ENCODE measurements around the gene ARHGAP15. TPM values are rescaled to one million over a fixed set of nuclear protein-coding genes. Genes with fewer than 3 reads are reported as not detected.

The ARHGAP15 gene
- total and polyA plus RNA-seq, 7 experiments from 2014 or later: 164 to 311 (median 201) TPM

GRCh38 chr2:143692967-143693366 is 563.7 kb downstream of the ARHGAP15 start:
- H3K9me3 ChIP-seq (ENCODE audit: control insufficient read depth in 2 of 3, low read length in 3 of 3): no peaks in the 10 kb centered on the region
- no peak overlapping the region for H3K27ac Mint-ChIP-seq
- no peaks in the 10 kb centered on the region for H3K9me3 Mint-ChIP-seq
- intact Hi-C loops (cut with micrococcal nuclease): no loop called here
- no peaks in the 10 kb centered on the region for H3K4me1 ChIP-seq (ENCODE audit: control insufficient read depth in 2 of 2, insufficient read depth in 2 of 2, low read length in 2 of 2)
- H3K4me1 Mint-ChIP-seq: peaks cover 6 to 27% (median 18%) of the 10 kb centered on the region in 7 donors
- no peak overlapping the region for H3K4me3 ChIP-seq (ENCODE audit: low read length)
- ChIA-PET POLR2A (interaction anchor here (0.6 kb wide), 1 partner anchor 273 kb away, joined by 3 read pairs; no protein-coding TSS in a partner anchor), CTCF (no interaction called here)
- H3K27me3 ChIP-seq (ENCODE audit: control insufficient read depth in 2 of 2, insufficient read depth in 2 of 2, low read length in 2 of 2): no peaks in the 10 kb centered on the region
- no peaks in the 10 kb centered on the region for H3K27me3 Mint-ChIP-seq
- peaks cover 19 to 57% (median 43%) of the 10 kb centered on the region in 5 donors for H3K36me3 Mint-ChIP-seq
- no peak for DNase-seq
- H3K36me3 ChIP-seq (ENCODE audit: control insufficient read depth in 2 of 3, insufficient read depth in 3 of 3, low read length in 3 of 3): no peaks in the 10 kb centered on the region
- no peak for ATAC-seq
- no peak overlapping the region for H3K4me3 Mint-ChIP-seq
- no peak overlapping the region for H3K27ac ChIP-seq (ENCODE audit: low read depth, low read length)

- Mint-ChIP-seq H3K36me3 (peaks cover 14 to 59% (median 41%) of the 10 kb centered on the region in 5 donors), H3K9me3 (no peaks in the 10 kb centered on the region), H3K27me3 (no peaks in the 10 kb centered on the region), H3K4me1 (peaks cover 0 to 23% (median 9%) of the 10 kb centered on the region in 7 donors), H3K4me3 (no peak overlapping the region), H3K27ac (peak overlapping the region in 1 of 9 donors; percentile 10)
- POLR2A ChIA-PET: no interaction called here
- Histone ChIP-seq H3K27me3 (ENCODE audit: control insufficient read depth in 2 of 2, insufficient read depth in 2 of 2, low read length in 2 of 2) (no peaks in the 10 kb centered on the region), H3K9me3 (ENCODE audit: control insufficient read depth in 2 of 3, low read length in 3 of 3) (no peaks in the 10 kb centered on the region), H3K36me3 (ENCODE audit: control insufficient read depth in 2 of 3, insufficient read depth in 3 of 3, low read length in 3 of 3) (no peaks in the 10 kb centered on the region), H3K4me3 (ENCODE audit: low read length) (no peak overlapping the region), H3K27ac (ENCODE audit: low read depth, low read length) (no peak overlapping the region), H3K4me1 (ENCODE audit: control insufficient read depth in 2 of 2, insufficient read depth in 2 of 2, low read length in 2 of 2) (no peaks in the 10 kb centered on the region)
- intact Hi-C loops (cut with micrococcal nuclease): no loop called here
- no peak for DNase-seq
- CTCF ChIA-PET: no interaction called here
- no peak for ATAC-seq
These were observed 565.1 kb downstream of the ARHGAP15 start for GRCh38 chr2:143694335-143694734.

- Histone ChIP-seq H3K4me1 (ENCODE audit: control insufficient read depth in 2 of 2, insufficient read depth in 2 of 2, low read length in 2 of 2) (no peaks in the 10 kb centered on the region), H3K4me3 (ENCODE audit: low read length) (no peak overlapping the region), H3K36me3 (ENCODE audit: control insufficient read depth in 2 of 3, insufficient read depth in 3 of 3, low read length in 3 of 3) (peaks cover 0 to 5% (median 0%) of the 10 kb centered on the region in 3 experiments), H3K27ac (ENCODE audit: low read depth, low read length) (no peak overlapping the region), H3K27me3 (ENCODE audit: control insufficient read depth in 2 of 2, insufficient read depth in 2 of 2, low read length in 2 of 2) (no peaks in the 10 kb centered on the region), H3K9me3 (ENCODE audit: control insufficient read depth in 2 of 3, low read length in 3 of 3) (no peaks in the 10 kb centered on the region)
- intact Hi-C loops (cut with micrococcal nuclease): no loop called here
- H3K4me1 Mint-ChIP-seq: peaks cover 0 to 10% (median 8%) of the 10 kb centered on the region in 7 donors
- ChIA-PET CTCF (no interaction called here), POLR2A (no interaction called here)
- no peak overlapping the region for H3K27ac Mint-ChIP-seq
- peaks cover 0 to 3% (median 0%) of the 10 kb centered on the region in 11 donors for H3K9me3 Mint-ChIP-seq
- H3K4me3 Mint-ChIP-seq: no peak overlapping the region
- DNase-seq (no peak), ATAC-seq (no peak)
- H3K36me3 Mint-ChIP-seq: peaks cover 4 to 64% (median 37%) of the 10 kb centered on the region in 5 donors
- H3K27me3 Mint-ChIP-seq: no peaks in the 10 kb centered on the region
These were observed 567.4 kb downstream of the ARHGAP15 start for GRCh38 chr2:143696651-143697050.

- H3K27ac Mint-ChIP-seq: no peak overlapping the region
- ATAC-seq: no peak
- H3K4me1 Mint-ChIP-seq: peaks cover 0 to 9% (median 4%) of the 10 kb centered on the region in 7 donors
- POLR2A ChIA-PET: no interaction called here
- H3K27ac ChIP-seq (ENCODE audit: low read depth, low read length): no peak overlapping the region
- H3K36me3 ChIP-seq (ENCODE audit: control insufficient read depth in 2 of 3, insufficient read depth in 3 of 3, low read length in 3 of 3): peaks cover 0 to 13% (median 0%) of the 10 kb centered on the region in 3 experiments
- no peak overlapping the region for H3K4me3 Mint-ChIP-seq
- H3K9me3 Mint-ChIP-seq: peaks cover 0 to 3% (median 0%) of the 10 kb centered on the region in 11 donors
- peaks cover 4 to 64% (median 40%) of the 10 kb centered on the region in 5 donors for H3K36me3 Mint-ChIP-seq
- no peaks in the 10 kb centered on the region for H3K4me1 ChIP-seq (ENCODE audit: control insufficient read depth in 2 of 2, insufficient read depth in 2 of 2, low read length in 2 of 2)
- CTCF ChIA-PET: no interaction called here
- no peak overlapping the region for H3K4me3 ChIP-seq (ENCODE audit: low read length)
- intact Hi-C loops (cut with micrococcal nuclease): no loop called here
- H3K27me3 Mint-ChIP-seq: no peaks in the 10 kb centered on the region
- H3K9me3 ChIP-seq (ENCODE audit: control insufficient read depth in 2 of 3, low read length in 3 of 3): no peaks in the 10 kb centered on the region
- no peak for DNase-seq
- H3K27me3 ChIP-seq (ENCODE audit: control insufficient read depth in 2 of 2, insufficient read depth in 2 of 2, low read length in 2 of 2): no peaks in the 10 kb centered on the region
These were observed 568.5 kb downstream of the ARHGAP15 start for GRCh38 chr2:143697744-143698143.

- CTCF ChIA-PET: no interaction called here
- Mint-ChIP-seq H3K9me3 (peaks cover 0 to 3% (median 0%) of the 10 kb centered on the region in 11 donors), H3K36me3 (peaks cover 10 to 67% (median 41%) of the 10 kb centered on the region in 5 donors), H3K27me3 (no peaks in the 10 kb centered on the region), H3K27ac (peak overlapping the region in 2 of 9 donors; percentile 0 to 30), H3K4me1 (peaks cover 0 to 11% (median 4%) of the 10 kb centered on the region in 7 donors), H3K4me3 (no peak overlapping the region)
- Histone ChIP-seq H3K27me3 (ENCODE audit: control insufficient read depth in 2 of 2, insufficient read depth in 2 of 2, low read length in 2 of 2) (no peaks in the 10 kb centered on the region), H3K9me3 (ENCODE audit: control insufficient read depth in 2 of 3, low read length in 3 of 3) (no peaks in the 10 kb centered on the region), H3K4me1 (ENCODE audit: control insufficient read depth in 2 of 2, insufficient read depth in 2 of 2, low read length in 2 of 2) (no peaks in the 10 kb centered on the region), H3K27ac (ENCODE audit: low read depth, low read length) (no peak overlapping the region), H3K36me3 (ENCODE audit: control insufficient read depth in 2 of 3, insufficient read depth in 3 of 3, low read length in 3 of 3) (peaks cover 0 to 18% (median 3%) of the 10 kb centered on the region in 3 experiments), H3K4me3 (ENCODE audit: low read length) (no peak overlapping the region)
- no peak for DNase-seq
- ATAC-seq: no peak
- intact Hi-C loops (cut with micrococcal nuclease): no loop called here
- POLR2A ChIA-PET: no interaction called here
These were observed 569.1 kb downstream of the ARHGAP15 start for GRCh38 chr2:143698352-143698751.

- H3K4me3 ChIP-seq (ENCODE audit: low read length): no peak overlapping the region
These were observed 569.8 kb downstream of the ARHGAP15 start for GRCh38 chr2:143698888-143699570.

More at GRCh38 chr2:143698888-143699570, 569.8 kb downstream of the ARHGAP15 start:
- H3K4me3 Mint-ChIP-seq: no peak overlapping the region
- intact Hi-C loops (cut with micrococcal nuclease): no loop called here
- no peaks in the 10 kb centered on the region for H3K27me3 Mint-ChIP-seq
- peaks cover 0 to 3% (median 0%) of the 10 kb centered on the region in 11 donors for H3K9me3 Mint-ChIP-seq
- H3K9me3 ChIP-seq (ENCODE audit: control insufficient read depth in 2 of 3, low read length in 3 of 3): no peaks in the 10 kb centered on the region
- H3K27ac ChIP-seq (ENCODE audit: low read depth, low read length): no peak overlapping the region
- ATAC-seq (no peak), DNase-seq (no peak)
- H3K36me3 ChIP-seq (ENCODE audit: control insufficient read depth in 2 of 3, insufficient read depth in 3 of 3, low read length in 3 of 3): peaks cover 0 to 24% (median 7%) of the 10 kb centered on the region in 3 experiments
- no peaks in the 10 kb centered on the region for H3K27me3 ChIP-seq (ENCODE audit: control insufficient read depth in 2 of 2, insufficient read depth in 2 of 2, low read length in 2 of 2)
- peaks cover 0 to 15% (median 5%) of the 10 kb centered on the region in 7 donors for H3K4me1 Mint-ChIP-seq
- ChIA-PET POLR2A (no interaction called here), CTCF (no interaction called here)
- H3K27ac Mint-ChIP-seq: peak overlapping the region in 1 of 9 donors; percentile 0
- H3K4me1 ChIP-seq (ENCODE audit: control insufficient read depth in 2 of 2, insufficient read depth in 2 of 2, low read length in 2 of 2): no peaks in the 10 kb centered on the region
- H3K36me3 Mint-ChIP-seq: peaks cover 16 to 68% (median 48%) of the 10 kb centered on the region in 5 donors

Data from naive thymus-derived CD4-positive, alpha-beta T cell (primary cell).